ENCODE measurements around the gene EPM2AIP1.
"Not testable (repeated sequence)": the region's sequence is repeated elsewhere in the genome, so short reads cannot be mapped to it uniquely, and the experiment has no call there.

EPM2AIP1 gene

GRCh38 chr3:36992806-36993325 is at the start of gene EPM2AIP1:
Gene EPM2AIP1 (minus strand): TSS chr3:36993131. CDS start chr3:36993077, 54 bp downstream.
- DNase-seq = peak; percentile 99

GRCh38 chr3:37042712-37043111 is 49.8 kb upstream of the EPM2AIP1 start:
- DNase-seq = not testable (repeated sequence)

- no peak for DNase-seq
These were observed 48.7 kb upstream of the EPM2AIP1 start for GRCh38 chr3:37041546-37042195.

GRCh38 chr3:37040231-37040630 is 47.3 kb upstream of the EPM2AIP1 start:
- no peak for DNase-seq

- DNase-seq = no peak
These were observed 46.4 kb upstream of the EPM2AIP1 start for GRCh38 chr3:37039161-37039846.

- no peak for DNase-seq
These were observed 44.4 kb upstream of the EPM2AIP1 start for GRCh38 chr3:37037352-37037751.

DNA sequence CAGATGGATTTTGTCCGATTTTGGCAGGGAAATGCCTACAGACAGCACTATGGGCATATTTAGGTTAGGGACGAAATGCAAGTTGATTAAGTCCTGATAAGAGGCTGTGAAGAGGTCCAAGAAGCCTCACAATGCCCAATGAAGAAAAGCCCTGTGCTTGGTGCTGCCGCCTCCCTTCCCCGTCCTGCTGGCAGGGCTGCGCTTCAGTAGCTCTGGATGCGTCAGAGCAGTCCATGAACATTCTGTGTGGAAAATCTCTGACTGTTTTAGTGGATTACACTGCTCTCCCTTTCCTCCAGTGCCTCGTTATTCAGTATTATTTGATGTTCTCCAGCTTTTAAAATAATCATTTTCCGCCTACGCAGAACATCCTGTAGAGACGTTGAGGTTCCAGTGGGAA is 40.0 kb upstream of the EPM2AIP1 start:
- no peak for DNase-seq

GRCh38 chr3:37031096-37031682 is 38.3 kb upstream of the EPM2AIP1 start:
- DNase-seq = no peak

DNA sequence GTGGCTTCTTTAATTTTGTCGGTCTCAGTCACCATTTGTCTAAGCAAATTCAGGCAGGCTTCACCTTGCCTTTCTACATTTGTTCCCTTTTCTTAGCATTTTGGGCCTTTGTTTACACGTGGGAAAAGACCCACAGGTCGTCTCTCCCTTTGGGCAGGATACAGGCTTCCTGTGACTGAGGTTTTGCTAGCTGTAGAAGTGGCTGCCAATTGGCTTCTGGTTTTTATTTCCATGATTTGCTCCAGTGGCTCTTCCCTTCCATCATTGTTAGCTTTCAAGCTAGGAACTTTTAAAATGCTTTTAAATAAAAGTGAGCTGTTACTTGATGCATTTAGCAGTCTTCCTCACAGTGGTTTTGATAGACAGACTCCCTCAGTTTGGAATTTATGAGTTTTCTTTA is 37.7 kb upstream of the EPM2AIP1 start:
- no peak for DNase-seq

DNA sequence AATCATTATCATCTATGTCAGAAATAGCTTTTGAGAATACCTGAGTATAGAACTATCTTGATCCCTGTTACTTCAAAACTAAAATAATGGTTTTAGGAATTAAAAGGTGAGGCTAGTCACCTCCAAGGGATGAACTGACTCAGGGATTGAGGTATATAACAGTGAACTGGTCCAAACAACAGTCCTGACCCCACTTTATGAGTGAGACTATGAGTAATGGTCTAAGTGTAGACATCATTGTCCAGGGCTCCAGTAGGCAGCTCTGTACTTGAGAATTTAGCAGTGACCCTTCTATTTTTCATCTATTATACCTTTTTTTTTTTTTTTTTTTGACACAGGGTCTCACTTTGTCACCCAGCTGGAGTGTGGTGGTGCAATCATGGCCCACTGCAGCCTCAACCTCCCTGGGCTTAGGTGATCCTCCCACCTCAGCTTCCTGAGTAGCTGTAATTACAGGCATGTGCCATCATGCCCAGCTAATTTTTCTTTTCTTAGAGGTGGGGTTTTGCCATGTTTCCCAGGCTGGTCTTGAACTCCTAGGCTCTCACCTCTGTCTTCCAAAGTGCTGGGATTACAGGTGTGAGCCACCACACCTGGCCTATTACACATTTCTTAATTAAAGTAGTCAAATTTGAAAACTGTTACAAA is 36.7 kb upstream of the EPM2AIP1 start:
- no peak for DNase-seq

- no peak for DNase-seq
These were observed 36.2 kb upstream of the EPM2AIP1 start for GRCh38 chr3:37029111-37029510.

DNA sequence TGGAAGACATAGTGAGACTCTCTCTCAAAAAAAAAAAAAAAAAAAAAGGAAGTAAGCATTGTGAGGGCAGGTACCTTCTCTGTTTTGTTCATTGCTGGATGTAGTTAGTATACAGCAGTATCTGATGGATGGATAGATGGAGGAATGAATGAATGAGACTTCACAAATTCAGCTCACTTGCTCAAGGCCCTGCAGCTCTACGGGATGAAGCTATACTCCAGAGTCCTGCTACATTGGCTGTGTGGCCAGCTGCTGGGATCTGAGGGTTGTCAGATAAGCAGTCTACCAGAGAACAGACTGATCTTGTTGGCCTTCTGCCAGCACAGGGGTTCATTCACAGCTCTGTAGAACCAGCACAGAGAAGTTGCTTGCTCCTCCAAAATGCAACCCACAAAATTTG is 35.4 kb upstream of the EPM2AIP1 start:
- DNase-seq = no peak

GRCh38 chr3:37026851-37027250 is 33.9 kb upstream of the EPM2AIP1 start:
- DNase-seq = no peak

DNA sequence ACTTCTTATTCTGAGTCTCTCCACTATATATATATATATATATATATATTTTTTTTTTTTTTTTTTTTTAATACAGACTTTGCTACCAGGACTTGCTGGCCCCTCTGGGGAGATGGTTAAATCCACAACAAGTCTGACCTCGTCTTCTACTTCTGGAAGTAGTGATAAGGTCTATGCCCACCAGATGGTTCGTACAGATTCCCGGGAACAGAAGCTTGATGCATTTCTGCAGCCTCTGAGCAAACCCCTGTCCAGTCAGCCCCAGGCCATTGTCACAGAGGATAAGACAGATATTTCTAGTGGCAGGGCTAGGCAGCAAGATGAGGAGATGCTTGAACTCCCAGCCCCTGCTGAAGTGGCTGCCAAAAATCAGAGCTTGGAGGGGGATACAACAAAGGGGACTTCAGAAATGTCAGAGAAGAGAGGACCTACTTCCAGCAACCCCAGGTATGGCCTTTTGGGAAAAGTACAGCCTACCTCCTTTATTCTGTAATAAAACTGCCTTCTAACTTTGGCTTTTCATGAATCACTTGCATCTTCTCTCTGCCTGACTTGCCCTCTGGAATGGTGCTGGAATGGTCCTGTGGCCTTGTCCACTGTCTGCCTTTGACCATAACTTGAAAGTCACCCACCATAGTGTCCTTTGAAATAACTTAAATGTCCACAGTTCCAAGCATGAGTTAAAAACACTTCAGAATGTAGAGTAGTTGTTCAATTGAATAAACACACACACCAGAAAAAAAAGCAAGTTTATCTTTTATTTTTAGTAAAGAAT is 32.8 kb upstream of the EPM2AIP1 start:
- DNase-seq = no peak

GRCh38 chr3:37024820-37025405 is 32.0 kb upstream of the EPM2AIP1 start:
- no peak for DNase-seq

DNA sequence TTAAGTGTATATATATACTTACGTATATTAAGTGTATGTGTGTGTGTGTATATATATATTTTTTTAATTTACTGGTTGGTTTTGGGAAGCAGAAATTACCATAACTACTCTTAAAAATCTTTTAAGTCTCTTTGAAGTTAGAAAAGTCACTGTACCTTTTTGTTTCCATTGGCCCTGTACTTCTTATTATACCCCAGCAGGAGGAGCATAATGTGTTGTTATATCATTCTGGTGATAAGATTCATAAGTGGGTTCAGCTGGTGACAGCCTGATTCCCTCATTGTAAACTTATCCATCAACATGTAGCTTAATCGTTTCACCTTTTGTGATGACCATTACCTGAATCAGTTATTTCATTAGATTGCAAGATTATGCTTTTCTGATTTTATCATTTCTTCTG is 31.2 kb upstream of the EPM2AIP1 start:
- no peak for DNase-seq

- DNase-seq = no peak
These were observed 24.8 kb upstream of the EPM2AIP1 start for GRCh38 chr3:37017683-37018082.

- DNase-seq = no peak
These were observed 24.0 kb upstream of the EPM2AIP1 start for GRCh38 chr3:37016903-37017302.

- no peak for DNase-seq
These were observed 22.7 kb upstream of the EPM2AIP1 start for GRCh38 chr3:37015642-37016041.

- DNase-seq = no peak
These were observed 21.7 kb upstream of the EPM2AIP1 start for GRCh38 chr3:37014620-37015019.

DNA sequence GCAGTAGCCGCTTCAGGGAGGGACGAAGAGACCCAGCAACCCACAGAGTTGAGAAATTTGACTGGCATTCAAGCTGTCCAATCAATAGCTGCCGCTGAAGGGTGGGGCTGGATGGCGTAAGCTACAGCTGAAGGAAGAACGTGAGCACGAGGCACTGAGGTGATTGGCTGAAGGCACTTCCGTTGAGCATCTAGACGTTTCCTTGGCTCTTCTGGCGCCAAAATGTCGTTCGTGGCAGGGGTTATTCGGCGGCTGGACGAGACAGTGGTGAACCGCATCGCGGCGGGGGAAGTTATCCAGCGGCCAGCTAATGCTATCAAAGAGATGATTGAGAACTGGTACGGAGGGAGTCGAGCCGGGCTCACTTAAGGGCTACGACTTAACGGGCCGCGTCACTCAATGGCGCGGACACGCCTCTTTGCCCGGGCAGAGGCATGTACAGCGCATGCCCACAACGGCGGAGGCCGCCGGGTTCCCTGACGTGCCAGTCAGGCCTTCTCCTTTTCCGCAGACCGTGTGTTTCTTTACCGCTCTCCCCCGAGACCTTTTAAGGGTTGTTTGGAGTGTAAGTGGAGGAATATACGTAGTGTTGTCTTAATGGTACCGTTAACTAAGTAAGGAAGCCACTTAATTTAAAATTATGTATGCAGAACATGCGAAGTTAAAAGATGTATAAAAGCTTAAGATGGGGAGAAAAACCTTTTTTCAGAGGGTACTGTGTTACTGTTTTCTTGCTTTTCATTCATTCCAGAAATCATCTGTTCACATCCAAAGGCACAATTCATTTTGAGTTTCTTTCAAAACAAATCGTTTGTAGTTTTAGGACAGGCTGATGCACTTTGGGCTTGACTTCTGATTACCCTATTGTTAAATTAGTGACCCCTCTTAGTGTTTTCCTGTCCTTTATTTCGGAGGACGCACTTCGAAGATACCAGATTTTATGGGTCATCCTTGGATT is 674 bp upstream of the EPM2AIP1 start, which contains the start of gene MLH1:
MLH1 (plus strand) TSS at position 193 of the 958 bp plus-strand sequence; CDS start at position 223, 30 bp downstream.
- DNase-seq = peak; percentile 98
